ENCODE results near the gene OXTR.

The OXTR gene

GRCh38 chr3:8739757-8740504, 29.5 kb downstream of the OXTR start:
- DNase-seq: no peak

GRCh38 chr3:8738639-8739038, 30.8 kb downstream of the OXTR start:
- no peak for DNase-seq

- DNase-seq: no peak
Observed at GRCh38 chr3:8737823-8738222, 31.6 kb downstream of the OXTR start.

DNA sequence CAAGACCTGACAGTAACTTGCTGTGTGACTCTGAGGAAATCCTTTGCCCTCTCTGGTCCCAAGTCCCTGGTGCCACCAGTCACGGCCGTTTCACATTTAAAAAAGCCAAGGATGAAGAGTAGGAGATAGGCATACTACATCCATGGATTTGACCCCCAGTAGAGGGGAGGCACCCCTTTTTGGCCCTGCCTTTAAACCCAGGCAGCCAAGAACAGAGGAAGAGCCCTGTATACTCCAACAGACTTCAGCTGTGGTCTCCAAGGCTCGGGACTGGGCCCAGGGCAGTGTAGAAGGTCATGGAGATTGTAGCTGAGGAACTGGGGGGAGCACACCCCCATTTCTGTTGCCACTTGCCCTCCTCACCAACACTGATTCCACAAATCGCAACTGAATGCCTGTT, 32.1 kb downstream of the OXTR start:
- DNase-seq: no peak

DNA sequence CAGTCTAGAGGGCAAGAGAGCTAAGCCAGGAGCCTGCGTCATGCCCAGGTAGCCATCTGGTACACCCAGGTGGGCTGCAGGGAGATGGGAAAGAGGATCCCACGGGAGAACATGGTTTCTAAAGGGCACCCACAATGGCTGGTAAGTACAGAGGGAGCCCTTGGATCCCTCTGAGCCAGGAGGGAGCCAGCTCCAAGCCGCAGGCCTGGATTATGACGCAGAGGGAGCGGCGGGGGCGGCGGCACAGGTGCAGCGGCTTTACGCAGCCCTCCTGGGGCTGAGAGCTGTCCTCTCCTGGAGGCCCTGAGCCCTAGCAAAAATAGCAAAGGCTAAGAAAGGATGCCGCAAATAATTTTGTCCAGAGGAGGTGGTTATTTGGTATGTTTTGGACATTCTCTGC, 33.0 kb downstream of the OXTR start:
- DNase-seq: no peak

GRCh38 chr3:8734908-8735307, 34.5 kb downstream of the OXTR start:
- DNase-seq: no peak

DNA sequence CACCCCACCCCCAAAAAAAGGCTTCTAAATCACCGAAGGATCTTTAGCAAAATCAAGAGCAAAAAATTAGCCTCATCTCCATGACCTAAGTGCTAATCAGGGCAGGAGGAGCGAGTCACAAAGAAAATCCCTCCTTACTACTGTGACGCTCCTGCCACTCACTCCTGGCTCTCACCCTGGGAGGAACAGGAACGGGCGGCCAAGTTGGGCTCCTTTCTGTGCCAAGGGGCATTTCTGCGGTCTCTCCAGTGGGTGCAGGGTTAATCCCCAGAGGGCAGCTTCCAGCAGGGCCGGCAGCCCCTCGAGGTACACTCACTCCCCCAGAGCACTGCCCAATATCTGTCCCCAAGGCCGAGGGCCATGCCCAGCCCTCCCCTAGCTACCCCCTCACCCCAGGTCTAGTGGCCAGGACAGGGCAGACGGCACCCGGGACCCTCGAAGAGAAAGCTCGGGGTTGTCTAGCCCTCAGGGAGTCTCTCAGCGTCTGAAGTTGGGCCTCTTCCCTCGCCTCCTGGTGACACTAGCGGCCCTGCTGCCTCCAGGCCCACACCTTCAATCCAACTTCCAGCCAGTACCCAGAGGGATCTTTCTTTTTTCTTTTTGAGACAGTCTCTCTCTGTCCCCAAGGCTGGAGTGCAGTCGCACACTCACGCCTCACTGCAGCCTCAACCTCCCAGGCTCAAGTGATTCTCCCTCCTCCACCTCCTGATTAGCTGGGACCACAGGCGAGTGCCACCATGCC, 35.1 kb downstream of the OXTR start:
- DNase-seq: no peak

DNA sequence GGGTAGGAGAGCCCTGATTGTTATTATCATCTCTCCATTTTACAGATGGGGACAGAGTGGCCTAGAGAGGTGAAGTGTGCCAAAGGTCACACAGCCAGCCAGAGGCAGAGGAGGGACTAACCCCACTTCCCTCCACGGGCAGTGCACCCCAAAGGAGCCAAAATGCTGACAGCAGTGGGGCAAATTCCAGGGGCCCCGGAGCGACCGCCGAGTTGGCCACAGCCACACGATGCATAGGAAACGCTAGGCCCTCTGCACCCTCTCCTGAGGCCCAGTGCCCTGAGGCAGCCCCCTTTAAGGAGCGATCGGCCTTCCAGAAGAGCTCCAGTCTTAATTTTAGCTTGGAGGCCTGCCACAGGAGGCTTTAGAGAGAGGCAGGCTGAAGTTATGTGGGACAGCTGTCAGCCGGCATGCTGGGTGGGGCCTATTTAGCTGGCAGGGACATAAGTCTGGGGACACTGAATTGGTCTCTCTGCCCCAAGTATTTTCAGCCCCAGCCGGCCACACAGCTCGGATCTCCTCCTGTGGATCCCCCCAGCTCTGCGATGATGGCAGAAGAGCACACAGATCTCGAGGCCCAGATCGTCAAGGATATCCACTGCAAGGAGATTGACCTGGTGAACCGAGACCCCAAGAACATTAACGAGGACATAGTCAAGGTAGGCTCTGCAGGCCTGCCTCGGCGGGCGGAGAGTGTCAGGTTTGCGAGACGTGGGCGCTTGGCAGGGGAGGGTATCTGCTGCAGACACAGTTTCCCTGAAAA, 35.9 kb downstream of the OXTR start, which contains the start of gene CAV3:
CAV3 (plus strand) TSS at position 471 of the 763 bp plus-strand sequence; CDS start at position 546, 75 bp downstream.
- DNase-seq: no peak

- DNase-seq: no peak
Observed at GRCh38 chr3:8732413-8732812, 37.0 kb downstream of the OXTR start.

- DNase-seq: no peak
Observed at GRCh38 chr3:8730656-8731055, 38.8 kb downstream of the OXTR start.

GRCh38 chr3:8729479-8729878, 39.9 kb downstream of the OXTR start:
- no peak for DNase-seq

GRCh38 chr3:8727605-8728512, 41.6 kb downstream of the OXTR start:
- DNase-seq: no peak

DNA sequence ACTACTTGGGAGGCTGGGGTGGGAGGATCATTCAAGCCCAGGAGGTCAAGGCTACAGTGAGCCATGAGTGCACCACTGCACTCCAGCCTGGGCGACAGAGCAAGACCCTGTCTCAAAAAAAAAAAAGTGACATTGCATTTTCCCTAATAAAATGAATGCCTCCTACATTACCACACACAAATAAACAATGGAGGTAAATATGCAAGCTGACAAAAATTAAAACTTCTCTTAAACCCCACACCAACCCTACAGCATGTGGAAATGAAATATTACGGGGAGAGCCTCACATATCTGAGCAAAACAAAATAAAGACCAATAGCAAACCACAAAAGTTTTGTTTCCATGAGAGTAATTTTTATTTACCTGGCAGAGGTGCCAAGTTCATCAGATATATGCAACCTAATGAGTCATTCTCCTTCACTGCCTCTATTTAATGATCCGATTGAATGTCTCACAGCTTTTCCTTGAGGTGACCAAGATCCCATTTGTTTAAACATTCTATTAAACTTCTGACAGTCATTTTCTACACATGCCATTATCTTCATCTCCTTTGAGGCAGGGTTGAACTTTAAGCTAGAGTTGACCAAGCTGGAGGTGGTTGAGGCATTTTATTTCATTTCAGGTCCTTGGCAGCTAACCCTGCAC, 45.2 kb downstream of the OXTR start:
- DNase-seq: no peak

- no peak for DNase-seq
Observed at GRCh38 chr3:8723612-8724011, 45.8 kb downstream of the OXTR start.

DNA sequence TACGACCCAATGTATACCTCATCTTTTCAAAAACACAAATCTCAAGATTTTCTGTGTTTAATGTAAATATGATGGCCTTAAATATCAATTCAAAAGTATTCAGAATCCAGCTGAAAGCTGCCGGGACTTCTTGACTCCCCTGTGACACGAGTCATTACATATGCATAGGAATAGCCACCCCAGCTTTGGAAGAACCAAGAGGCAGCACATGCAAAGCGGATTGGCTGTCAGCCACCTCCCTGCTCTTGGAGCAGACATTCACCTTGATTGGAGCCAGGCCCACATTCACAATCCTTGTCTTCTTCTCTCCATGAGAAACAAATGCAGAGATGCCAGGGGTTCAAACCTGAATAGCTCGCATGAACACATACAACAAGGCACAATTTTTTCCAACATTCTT, 46.6 kb downstream of the OXTR start:
- no peak for DNase-seq

- peak; percentile 13 for DNase-seq
Observed at GRCh38 chr3:8715757-8716156, 53.7 kb downstream of the OXTR start.

DNA sequence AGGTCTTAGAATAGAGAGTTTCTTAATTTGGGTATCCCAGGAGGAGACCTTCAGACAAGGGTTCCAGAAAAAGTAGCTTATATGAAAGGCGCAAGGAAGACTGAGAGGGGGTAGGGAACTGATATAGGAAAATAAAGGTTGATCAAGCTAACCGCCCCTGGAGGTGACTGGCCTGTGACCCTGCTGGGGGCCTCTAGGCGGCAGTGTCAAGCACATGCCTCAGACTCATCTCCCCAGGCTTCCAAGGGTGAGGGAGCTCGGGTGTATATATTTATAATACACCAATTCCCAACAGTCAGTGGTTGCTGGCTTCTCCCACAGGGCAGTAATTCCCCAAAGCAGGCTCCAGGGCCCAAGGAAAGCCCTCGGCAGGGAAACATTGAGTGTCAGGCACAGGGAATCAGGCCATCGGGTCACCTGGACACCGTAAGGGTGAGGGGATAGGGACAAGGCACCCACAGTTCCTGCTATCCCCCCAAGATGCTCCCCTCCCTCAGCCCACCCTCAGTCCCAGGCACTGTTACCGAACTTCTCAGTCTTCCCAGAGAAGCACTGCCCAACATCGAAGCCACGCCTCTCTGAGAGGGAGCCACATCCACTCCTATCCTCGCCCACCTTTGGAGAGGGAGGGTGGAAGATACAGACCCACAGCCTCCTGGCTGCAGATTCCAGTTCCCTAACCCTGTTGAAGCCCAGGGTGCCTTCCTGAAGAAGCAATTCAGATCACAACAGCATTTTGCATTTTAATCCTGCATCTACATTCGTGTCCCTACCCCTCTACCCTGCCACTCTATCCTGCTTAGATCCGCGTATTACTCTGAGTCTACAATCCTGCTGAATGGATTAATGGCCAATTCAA, 55.3 kb downstream of the OXTR start:
- peak; percentile 7 for DNase-seq

DNA sequence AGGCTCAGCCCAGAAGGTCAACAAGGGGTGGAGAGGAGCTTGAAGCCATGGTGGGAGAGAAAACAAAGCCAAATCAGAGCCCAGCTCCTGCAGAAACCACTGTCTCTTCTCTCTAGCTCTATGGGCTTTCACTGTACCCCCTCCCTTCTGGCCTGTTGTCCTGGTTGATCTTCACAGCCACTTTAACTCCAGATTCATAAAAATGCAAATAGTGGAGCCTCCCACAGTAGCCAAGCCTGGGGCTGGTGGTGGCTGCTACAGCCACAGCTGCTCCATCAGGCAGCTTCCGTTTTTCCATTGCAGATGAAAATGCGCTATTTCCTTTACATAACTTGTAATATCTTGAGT, 56.5 kb downstream of the OXTR start:
- peak; percentile 49 for DNase-seq

GRCh38 chr3:8712045-8712907, 57.1 kb downstream of the OXTR start:
- DNase-seq: no peak

Data from NCI-H510A treated with DMSO at 0.1 percent for 48 hours (cell line).